HG02981 (cell line): ENCODE measurements around the gene TNIP2.
"Not testable (repeated sequence)": the region's sequence is repeated elsewhere in the genome, so short reads cannot be mapped to it uniquely, and the experiment has no call there.

Experiments
- ATAC-seq: cut with Tn5 transposase; IDR thresholded peaks from one replicate; pipeline ENCODE4 v1.9.1; 2021; ENCODE audit warnings: mild to moderate bottlenecking, moderate library complexity; ENCODE audit not compliant: unreplicated experiment

The TNIP2 gene

GRCh38 chr4:2771264-2771663 lies 15.1 kb upstream of the TNIP2 start:
- no peak for ATAC-seq

GRCh38 chr4:2768921-2769336 lies 12.8 kb upstream of the TNIP2 start:
- no peak for ATAC-seq

GRCh38 chr4:2768124-2768523 lies 12.0 kb upstream of the TNIP2 start:
- ATAC-seq = no peak

GRCh38 chr4:2767705-2768074 lies 11.6 kb upstream of the TNIP2 start:
- ATAC-seq = no peak

GRCh38 chr4:2767046-2767704 lies 11.0 kb upstream of the TNIP2 start:
- no peak for ATAC-seq

- no peak for ATAC-seq
Measured at GRCh38 chr4:2765832-2766526, 9.8 kb upstream of the TNIP2 start.

GRCh38 chr4:2763511-2763967 lies 7.4 kb upstream of the TNIP2 start:
- ATAC-seq = no peak

- ATAC-seq = not testable (repeated sequence)
Measured at GRCh38 chr4:2762486-2763370, 6.6 kb upstream of the TNIP2 start.

- ATAC-seq = no peak
Measured at GRCh38 chr4:2762048-2762447, 5.9 kb upstream of the TNIP2 start.

GRCh38 chr4:2761035-2761923 lies 5.1 kb upstream of the TNIP2 start:
- ATAC-seq = no peak

GRCh38 chr4:2757426-2757825 lies 1.3 kb upstream of the TNIP2 start:
- ATAC-seq = no peak

GRCh38 chr4:2756691-2757350 lies 685 bp upstream of the TNIP2 start:
- ATAC-seq = peak; percentile 4

- ATAC-seq = no peak
Measured at GRCh38 chr4:2754848-2755819, 1.0 kb downstream of the TNIP2 start.

GRCh38 chr4:2753436-2753835 lies 2.7 kb downstream of the TNIP2 start:
- no peak for ATAC-seq

GRCh38 chr4:2750719-2751605 lies 5.2 kb downstream of the TNIP2 start:
- ATAC-seq = no peak

- ATAC-seq = no peak
Measured at GRCh38 chr4:2746891-2747695, 9.0 kb downstream of the TNIP2 start.
